Keratinocyte (primary cell): ENCODE measurements around the gene ADGRF5. TPM values are rescaled to one million over a fixed set of nuclear protein-coding genes. Genes with fewer than 3 reads are reported as not detected.

Source experiments
- DNase-seq: peaks from one replicate; pipeline ENCODE4 v3.0.0-alpha.2; 2011; ENCODE audit warnings: low read depth, missing footprints, low spot score
- FAIRE-seq: peaks from 2 replicates; lab custom pipeline; 2011; peaks lifted over from hg19 to GRCh38; lab: Jason Lieb, UNC
- H2AFZ ChIP-seq: 2 replicates; pipeline ENCODE4 v1.6.0; 2012; ENCODE audit warnings: low read length, control low read depth, inconsistent platforms; ENCODE audit not compliant: control insufficient read depth
- H3K27ac ChIP-seq: 2 replicates; pipeline ENCODE4 v1.5.1; 2011; ENCODE audit warnings: low read length; ENCODE audit not compliant: control insufficient read depth, insufficient read depth
- H3K27me3 ChIP-seq: 3 replicates; pipeline ENCODE4 v1.6.0; 2011; ENCODE audit warnings: low read length; ENCODE audit not compliant: control insufficient read depth, insufficient read depth; ENCODE audit errors: extremely low read depth
- H3K36me3 ChIP-seq, 2 experiments: 2 replicates in 1 of 2; 3 replicates in 1 of 2; pipeline ENCODE4 v1.5.1; 2011; ENCODE audit warnings: low read length in 2 of 2, mild to moderate bottlenecking in 1 of 2; ENCODE audit not compliant: control insufficient read depth in 2 of 2, insufficient read depth in 2 of 2; ENCODE audit errors: extremely low read depth in 1 of 2
- H3K4me1 ChIP-seq: 3 replicates; pipeline ENCODE4 v1.5.1; 2011; ENCODE audit warnings: low read length; ENCODE audit not compliant: control insufficient read depth, insufficient read depth; ENCODE audit errors: extremely low read depth
- H3K4me2 ChIP-seq: 3 replicates; pipeline ENCODE4 v1.6.0; 2011; ENCODE audit warnings: low read depth, low read length; ENCODE audit not compliant: control insufficient read depth, insufficient read depth; ENCODE audit errors: extremely low read depth
- H3K4me3 ChIP-seq, 3 experiments: fragments of 200-600 bp in 1 of 3; sonication (generic) in 1 of 3; 2 replicates in 2 of 3; 3 replicates in 1 of 3; pipeline ENCODE4 v1.5.1; 2011 to 2016; ENCODE audit warnings: low read length in 3 of 3, mild to moderate bottlenecking in 3 of 3, control low read depth in 2 of 3, inconsistent platforms in 1 of 3, low read depth in 1 of 3, mixed read lengths in 1 of 3, mixed run types in 1 of 3, moderate library complexity in 1 of 3; ENCODE audit not compliant: control insufficient read depth in 2 of 3, insufficient read depth in 2 of 3; ENCODE audit errors: extremely low read depth in 1 of 3
- H3K79me2 ChIP-seq: 2 replicates; pipeline ENCODE4 v1.6.0; 2012; ENCODE audit warnings: low read length; ENCODE audit not compliant: control insufficient read depth, insufficient read depth
- H3K9ac ChIP-seq: 3 replicates; pipeline ENCODE4 v1.6.0; 2011; ENCODE audit warnings: low read length; ENCODE audit not compliant: control insufficient read depth, insufficient read depth; ENCODE audit errors: extremely low read depth
- H3K9me1 ChIP-seq: 3 replicates; pipeline ENCODE4 v1.6.0; 2011; ENCODE audit warnings: low read length; ENCODE audit not compliant: control insufficient read depth, insufficient read depth; ENCODE audit errors: extremely low read depth
- H3K9me3 ChIP-seq: 2 replicates; pipeline ENCODE4 v1.5.1; 2012; ENCODE audit warnings: low read depth, low read length; ENCODE audit not compliant: control insufficient read depth
- H4K20me1 ChIP-seq: 3 replicates; pipeline ENCODE4 v1.6.0; 2011; ENCODE audit warnings: low read length; ENCODE audit not compliant: control insufficient read depth, insufficient read depth; ENCODE audit errors: extremely low read depth
- CTCF ChIP-seq, 3 experiments: IDR thresholded peaks in 1 of 3; conservative IDR thresholded peaks in 1 of 3; optimal IDR thresholded peaks in 1 of 3; 2 replicates in 2 of 3; 3 replicates in 1 of 3; pipeline versions ENCODE3 to v1.5.1; 2011; ENCODE audit warnings: low read length in 3 of 3, mild to moderate bottlenecking in 3 of 3, moderate library complexity in 2 of 3, control low read depth in 1 of 3, inconsistent platforms in 1 of 3; ENCODE audit not compliant: insufficient read depth in 2 of 3; ENCODE audit errors: extremely low read depth in 1 of 3
- EZH2 ChIP-seq: IDR thresholded peaks from one replicate; pipeline ENCODE4 v1.6.1; 2012; ENCODE audit warnings: inconsistent platforms, mild to moderate bottlenecking, low read length, moderate library complexity
- dilution Hi-C: fragments of 300-500 bp; cut with MboI; formaldehyde crosslinking; loops from one replicate; pipeline ENCODE4 v1.7.0; 2020; ENCODE audit warnings: low sequenced_read_pairs; ENCODE audit not compliant: extremely low pct_ligation_motif_present
- polyA plus RNA-seq, 5 experiments: library from polyadenylated mRNA; depleted of rRNA in 3 of 5; stranded (reverse) in 3 of 5; stranded (forward) in 1 of 5; unstranded in 1 of 5; fragments of >200 nt; gene quantifications; 1 replicate in 1 of 5; 2 replicates in 3 of 5; 3 replicates in 1 of 5; pipeline versions ENCODE4 v1.2.1 to v1.2.3, GENCODE V29; 2011 to 2012; ENCODE audit warnings: missing spikeins in 2 of 5, low read depth in 1 of 5, low replicate concordance in 1 of 5

The ADGRF5 gene
- polyA plus RNA-seq, 1 donor (not counting 4 experiments of a cell fraction or from before 2014, with no cell fraction given), result not detected

GRCh38 chr6:46821458-46821881, 100.3 kb downstream of the ADGRF5 start:
- no peak for TF ChIP-seq EZH2
- TF ChIP-seq CTCF (optimal IDR thresholded peaks at IDR 0.05 in 1 of 3, IDR thresholded peaks at IDR 0.05 in 1 of 3, conservative IDR thresholded peaks at IDR 0.05 in 1 of 3; ENCODE audit: extremely low read depth in 1 of 3, insufficient read depth in 2 of 3, low read length in 3 of 3), result no peak
- Histone ChIP-seq H3K4me2 (peak overlapping the region; percentile 51), H3K4me1 (peaks cover 30% of the 10 kb centered on the region), H3K79me2 (no peaks in the 10 kb centered on the region), H3K9ac (no peak overlapping the region), H3K4me3 (no peak overlapping the region), H2AFZ (no peak overlapping the region), H3K9me3 (no peaks in the 10 kb centered on the region), H3K27ac (no peak overlapping the region), H4K20me1 (no peaks in the 10 kb centered on the region), H3K27me3 (no peaks in the 10 kb centered on the region), H3K9me1 (no peaks in the 10 kb centered on the region), H3K36me3 (no peaks in the 10 kb centered on the region)
- DNase-seq (no peak), FAIRE-seq (peak; percentile 95)
- dilution Hi-C loops, result no loop called here

- Histone ChIP-seq H3K4me1 (peaks cover 46% of the 10 kb centered on the region), H3K27me3 (no peaks in the 10 kb centered on the region), H2AFZ (no peak overlapping the region), H3K79me2 (no peaks in the 10 kb centered on the region), H3K9me1 (no peaks in the 10 kb centered on the region), H3K4me3 (no peak overlapping the region), H4K20me1 (no peaks in the 10 kb centered on the region), H3K27ac (no peak overlapping the region), H3K4me2 (no peak overlapping the region), H3K9ac (no peak overlapping the region), H3K36me3 (no peaks in the 10 kb centered on the region), H3K9me3 (no peaks in the 10 kb centered on the region)
- no peak for DNase-seq
- TF ChIP-seq EZH2 (no peak), CTCF (optimal IDR thresholded peaks at IDR 0.05 in 1 of 3, IDR thresholded peaks at IDR 0.05 in 1 of 3, conservative IDR thresholded peaks at IDR 0.05 in 1 of 3; ENCODE audit: extremely low read depth in 1 of 3, insufficient read depth in 2 of 3, low read length in 3 of 3) (no peak)
- dilution Hi-C loops, result no loop called here
- peak; percentile 60 for FAIRE-seq
Observed at GRCh38 chr6:46819561-46819960, 102.2 kb downstream of the ADGRF5 start.
